GM06990 (cell line): Measurements from ENCODE around the gene RFX4.

Source experiments
- DNase-seq: peaks from one replicate; pipeline ENCODE4 v3.0.0-alpha.2; 2011; ENCODE audit not compliant: insufficient read length; ENCODE audit errors: extremely low read depth
- H3K27me3 ChIP-seq: replicated peaks from 2 replicates; pipeline ENCODE4 v1.6.0; 2011; ENCODE audit warnings: low read length; ENCODE audit not compliant: control insufficient read depth, insufficient read depth
- H3K36me3 ChIP-seq: 2 replicates; pipeline ENCODE4 v1.5.1; 2011; ENCODE audit warnings: low read length; ENCODE audit not compliant: control insufficient read depth, insufficient read depth
- H3K4me3 ChIP-seq: replicated peaks from 2 replicates; pipeline ENCODE4 v1.5.1; 2011; ENCODE audit warnings: low read depth, mild to moderate bottlenecking, control low read depth, low read length
- CTCF ChIP-seq: IDR thresholded peaks from 2 replicates; pipeline ENCODE4 v1.5.1; 2011; ENCODE audit warnings: low read length, control low read depth, mild to moderate bottlenecking, inconsistent platforms; ENCODE audit not compliant: insufficient read depth, poor library complexity, severe bottlenecking

The RFX4 gene

GRCh38 chr12:106680280-106680679 lies 97.5 kb downstream of the RFX4 start:
- DNase-seq = no peak
- TF ChIP-seq CTCF = no peak
- Histone ChIP-seq H3K4me3 (no peak overlapping the region), H3K36me3 (no peaks in the 10 kb centered on the region), H3K27me3 (no peaks in the 10 kb centered on the region)

GRCh38 chr12:106681210-106681609 lies 98.4 kb downstream of the RFX4 start:
- TF ChIP-seq CTCF = no peak
- H3K4me3 ChIP-seq = no peak overlapping the region
- no peak for DNase-seq
- H3K27me3 ChIP-seq = no peaks in the 10 kb centered on the region
- no peaks in the 10 kb centered on the region for H3K36me3 ChIP-seq

- TF ChIP-seq CTCF = peak; percentile 42
- no peak for DNase-seq
- no peak overlapping the region for H3K4me3 ChIP-seq
- H3K27me3 ChIP-seq = no peaks in the 10 kb centered on the region
- H3K36me3 ChIP-seq = no peaks in the 10 kb centered on the region
These were observed 99.9 kb downstream of the RFX4 start for GRCh38 chr12:106682594-106683234.

GRCh38 chr12:106684497-106684896 lies 101.7 kb downstream of the RFX4 start:
- Histone ChIP-seq H3K4me3 (no peak overlapping the region), H3K36me3 (no peaks in the 10 kb centered on the region), H3K27me3 (no peaks in the 10 kb centered on the region)
- no peak for TF ChIP-seq CTCF
- no peak for DNase-seq

DNA sequence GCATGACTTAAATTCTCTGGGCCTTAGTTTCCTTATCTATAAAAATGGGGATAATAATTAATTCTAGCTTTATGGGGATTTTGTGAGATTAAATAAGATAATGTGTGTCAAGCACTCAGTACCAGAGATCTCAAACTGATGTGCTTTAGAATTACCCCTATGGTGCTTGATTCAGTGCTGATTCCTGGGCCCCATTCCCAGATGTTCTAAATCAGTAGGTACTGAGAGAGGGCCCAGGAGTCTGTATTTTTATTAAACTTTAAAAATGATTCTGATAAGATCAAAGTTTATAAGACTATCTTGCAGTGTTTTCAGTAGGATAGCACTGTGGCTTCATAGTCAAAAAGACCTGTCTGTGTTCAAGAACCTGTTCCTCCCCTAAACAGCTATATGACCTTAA lies 102.6 kb downstream of the RFX4 start:
- no peak for DNase-seq
- no peak for TF ChIP-seq CTCF
- no peaks in the 10 kb centered on the region for H3K36me3 ChIP-seq
- no peak overlapping the region for H3K4me3 ChIP-seq
- no peaks in the 10 kb centered on the region for H3K27me3 ChIP-seq

DNA sequence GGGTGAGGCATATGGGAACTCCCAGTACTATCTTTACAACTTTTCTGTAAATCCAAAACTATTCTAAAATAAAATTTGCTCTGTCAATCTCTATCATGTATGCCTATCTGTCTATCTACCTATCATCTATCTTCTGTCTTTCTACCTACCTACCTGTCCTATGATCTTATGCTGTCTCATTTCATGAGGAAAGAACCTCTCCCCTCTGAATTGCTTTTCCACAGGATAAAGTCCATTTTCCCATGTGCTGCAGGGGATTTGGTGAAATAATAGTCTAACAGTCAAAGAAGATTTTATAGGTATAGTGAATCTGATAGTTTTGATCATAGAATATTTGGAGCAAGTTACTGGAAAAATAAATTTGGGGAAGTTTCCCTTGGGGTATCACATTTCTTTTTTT lies 104.9 kb downstream of the RFX4 start:
- Histone ChIP-seq H3K27me3 (no peaks in the 10 kb centered on the region), H3K4me3 (no peak overlapping the region), H3K36me3 (no peaks in the 10 kb centered on the region)
- no peak for TF ChIP-seq CTCF
- no peak for DNase-seq
